K562 (cell line): ENCODE measurements around the gene SLC33A1. TPM values are rescaled to one million over a fixed set of nuclear protein-coding genes. Genes with fewer than 3 reads are reported as not detected.

Experiments used
- ATF7 ChIP-seq: fragments of 450-650 bp; IDR thresholded peaks from 2 replicates; pipeline ENCODE4 v1.7.1; 2014; ENCODE audit warnings: mild to moderate bottlenecking, moderate library complexity
- CREB1 ChIP-seq, 2 experiments: sonication (generic) in 1 of 2; formaldehyde crosslinking in 1 of 2; IDR thresholded peaks; 2 replicates each; pipeline versions ENCODE4 v1.6.1 to v1.8.0; 2012 to 2022; ENCODE audit warnings: inconsistent platforms in 1 of 2, mild to moderate bottlenecking in 1 of 2, missing genetic modification reagents in 1 of 2, moderate library complexity in 1 of 2
- ETV6 ChIP-seq, 3 experiments: fragments of 150-350 bp in 1 of 3; sonication (generic) in 1 of 3; formaldehyde crosslinking in 1 of 3; IDR thresholded peaks; 2 replicates each; pipeline versions ENCODE4 v1.6.1 to v1.8.0; 2014 to 2022; ENCODE audit warnings: borderline replicate concordance in 2 of 3, low read depth in 2 of 3, antibody characterized with exemption in 1 of 3, low read length in 1 of 3, mild to moderate bottlenecking in 1 of 3, missing genetic modification reagents in 1 of 3
- GMEB1 ChIP-seq: fragments of 250-450 bp; sonication (Bioruptor Pico); IDR thresholded peaks from 2 replicates; pipeline ENCODE4 v1.4.0; 2020; ENCODE audit warnings: mild to moderate bottlenecking
- JUNB ChIP-seq: fragments of 450-650 bp; formaldehyde crosslinking; conservative IDR thresholded peaks from 2 replicates; pipeline ENCODE4 v1.4.0; 2020; ENCODE audit warnings: mild to moderate bottlenecking
- NCOR1 ChIP-seq: fragments of 450-650 bp; IDR thresholded peaks from 2 replicates; pipeline ENCODE4 v1.6.1; 2016; ENCODE audit warnings: mild to moderate bottlenecking, moderate library complexity
- NFXL1 ChIP-seq: fragments of 450-650 bp; formaldehyde crosslinking; IDR thresholded peaks from 2 replicates; pipeline ENCODE4 v1.4.0; 2021; ENCODE audit warnings: mild to moderate bottlenecking
- NFYB ChIP-seq: IDR thresholded peaks from 2 replicates; pipeline ENCODE4 v1.6.1; 2011; ENCODE audit warnings: mild to moderate bottlenecking, moderate library complexity; ENCODE audit not compliant: insufficient read length; ENCODE audit errors: extremely low read depth
- NUFIP1 ChIP-seq: fragments of 450-650 bp; IDR thresholded peaks from 2 replicates; pipeline ENCODE4 v1.6.1; 2018; ENCODE audit not compliant: partially characterized antibody
- RB1 ChIP-seq: fragments of 450-650 bp; IDR thresholded peaks from 2 replicates; pipeline ENCODE4 v1.6.1; 2017; ENCODE audit warnings: low read depth, mild to moderate bottlenecking
- RUNX1 ChIP-seq: sonication (generic); IDR thresholded peaks from 2 replicates; pipeline ENCODE4 v1.6.1; 2016; ENCODE audit warnings: antibody characterized with exemption, low read depth
- SP2 ChIP-seq: IDR thresholded peaks from 2 replicates; pipeline ENCODE4 v1.6.1; 2011; ENCODE audit warnings: mild to moderate bottlenecking, low read depth, low read length, moderate library complexity; ENCODE audit not compliant: poor library complexity, severe bottlenecking; ENCODE audit errors: extremely low read depth
- SRSF3 ChIP-seq: fragments of 200-400 bp; formaldehyde crosslinking; IDR thresholded peaks from 2 replicates; pipeline ENCODE4 v1.6.1; 2016; ENCODE audit warnings: mild to moderate bottlenecking, low read length, moderate library complexity; ENCODE audit not compliant: insufficient read depth
- YY1 ChIP-seq, 3 experiments: IDR thresholded peaks; 2 replicates each; pipeline ENCODE4 v1.6.1; 2011; ENCODE audit warnings: low read length in 2 of 3, mild to moderate bottlenecking in 2 of 3, moderate library complexity in 2 of 3, borderline replicate concordance in 1 of 3, control low read depth in 1 of 3, low read depth in 1 of 3; ENCODE audit not compliant: insufficient read depth in 3 of 3, insufficient replicate concordance in 2 of 3, control insufficient read depth in 1 of 3, insufficient read length in 1 of 3; ENCODE audit errors: extremely low read depth in 1 of 3
- ZNF174 ChIP-seq: fragments of 250-450 bp; sonication (Bioruptor Pico); IDR thresholded peaks from 2 replicates; pipeline ENCODE4 v1.4.0; 2020; ENCODE audit warnings: mild to moderate bottlenecking
- ZNF23 ChIP-seq: fragments of 250-450 bp; sonication (Bioruptor Pico); IDR thresholded peaks from 2 replicates; pipeline ENCODE4 v1.4.0; 2020; ENCODE audit warnings: mild to moderate bottlenecking
- ZNF263 ChIP-seq: sonication (generic); formaldehyde crosslinking; IDR thresholded peaks from 2 replicates; pipeline ENCODE4 v1.8.0; 2022; ENCODE audit warnings: mild to moderate bottlenecking, missing genetic modification reagents, borderline replicate concordance
- ZNF384 ChIP-seq: IDR thresholded peaks from 2 replicates; pipeline ENCODE4 v1.6.1; 2012; ENCODE audit warnings: low read depth, low read length, improper control_type of control experiment
- ZNF77 ChIP-seq: fragments of 250-450 bp; sonication (Bioruptor Pico); IDR thresholded peaks from 2 replicates; pipeline ENCODE4 v1.5.0; 2020
- ZNF79 ChIP-seq: fragments of 250-450 bp; sonication (Bioruptor Pico); IDR thresholded peaks from 2 replicates; pipeline ENCODE4 v1.4.0; 2020; ENCODE audit warnings: low read depth, mild to moderate bottlenecking, moderate library complexity
- ZNF830 ChIP-seq: fragments of 250-450 bp; sonication (Bioruptor Pico); IDR thresholded peaks from 2 replicates; pipeline ENCODE4 v1.5.0; 2021; ENCODE audit warnings: mild to moderate bottlenecking
- polyA plus RNA-seq, 8 experiments: library from polyadenylated mRNA; depleted of rRNA in 4 of 8; stranded (reverse) in 5 of 8; unstranded in 3 of 8; fragments of >200 nt; fragmentation: Nextera tagmentation in 2 of 8; fragmentation: Illumina TruSeq in 1 of 8; extraction: Ambion mirVana in 2 of 8; extraction: Trizol in 1 of 8; gene quantifications; 2 replicates each; pipeline versions ENCODE4 v1.2.1 to v1.2.3, GENCODE V29; 2011 to 2014; ENCODE audit warnings: inconsistent platforms in 1 of 8, missing spikeins in 1 of 8
- total RNA-seq, 7 experiments: library from RNA; depleted of rRNA in 6 of 7; stranded (reverse); fragments of >200 nt in 6 of 7; fragmentation: Illumina TruSeq in 2 of 7; extraction: Trizol in 2 of 7; gene quantifications; 2 replicates each; pipeline versions ENCODE4 v1.2.1 to v1.2.3, GENCODE V29; 2011 to 2021; ENCODE audit warnings: low replicate concordance in 1 of 7
- TF ChIP-seq, protein P1 (sequence below): fragments of 450-650 bp; IDR thresholded peaks from 2 replicates; pipeline ENCODE4 v1.6.1; 2016; ENCODE audit warnings: antibody characterized with exemption
- TF ChIP-seq, protein P2 (sequence below): IDR thresholded peaks from 3 replicates; pipeline ENCODE4 v1.6.1; 2011; ENCODE audit warnings: borderline replicate concordance, mild to moderate bottlenecking; ENCODE audit not compliant: insufficient read length, insufficient read depth

The SLC33A1 gene
- total and polyA plus RNA-seq, 9 of the 15 experiments (the other 6 are each of a cell fraction or from before 2014, with no cell fraction given): 6.2 to 26.8 (median 19.6) TPM

DNA sequence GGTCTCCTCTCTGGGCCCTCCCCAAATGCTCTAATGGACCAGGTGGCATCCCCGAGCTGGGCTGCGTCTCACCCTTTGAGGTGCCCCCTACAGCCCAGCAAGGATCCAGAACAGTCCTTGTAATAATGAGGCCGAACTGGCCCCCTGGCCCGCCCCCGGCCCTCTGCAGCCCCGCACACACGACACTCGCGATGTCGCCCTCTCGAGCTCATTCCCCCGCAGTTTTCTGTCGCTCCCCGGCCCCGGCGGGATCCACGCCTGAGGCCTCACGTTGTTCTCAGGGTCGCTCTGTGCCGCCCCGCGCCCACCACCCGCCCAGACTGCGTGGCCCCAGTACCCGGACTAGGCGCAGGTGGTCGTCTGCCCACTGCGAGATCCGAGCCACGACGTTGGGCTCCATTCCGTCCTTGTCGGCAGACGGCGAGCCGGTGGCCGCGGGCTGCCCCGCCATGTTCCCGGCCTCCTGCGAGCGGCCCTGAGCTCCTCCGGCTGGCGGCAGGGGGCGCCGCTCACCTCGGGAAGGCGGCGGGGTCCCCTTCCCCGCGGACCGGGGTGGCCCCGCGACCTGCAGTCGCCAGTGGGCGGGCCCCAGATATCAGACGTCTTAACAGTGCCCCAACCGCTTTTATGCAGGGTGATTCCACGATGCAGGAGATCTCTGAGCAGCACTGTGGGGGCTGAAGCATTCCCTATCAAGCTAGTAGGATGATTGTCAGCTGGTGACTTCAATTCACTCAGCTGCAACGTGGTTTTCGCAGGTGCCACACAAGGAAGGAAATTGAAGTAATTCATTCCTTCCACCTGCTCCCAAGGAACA, 48.2 kb downstream of the SLC33A1 start, which contains the start of gene C3orf33 (continued):
- TF ChIP-seq GMEB1 (CRISPR knock-in tag): peak; percentile 14; the same call in 1 of the 2 replicates
- no peak for TF ChIP-seq NCOR1
- TF ChIP-seq ZNF79: no peak
- TF ChIP-seq NUFIP1: no peak
- TF ChIP-seq CREB1 (IDR thresholded peaks at IDR 0.05): peak; percentile 12; the same call in 1 of the 2 replicates
- 0 out of 2 replicates have a peak, but pooled peaks have one; percentile 13 for TF ChIP-seq CREB1 (CRISPR knock-in tag; IDR thresholded peaks at IDR 0.05)
- TF ChIP-seq ETV6 (IDR thresholded peaks at IDR 0.05; ENCODE audit: borderline replicate concordance in 1 of 2, low read depth in 2 of 2, low read length in 1 of 2): no peak
- no peak for TF ChIP-seq ETV6 (CRISPR knock-in tag; IDR thresholded peaks at IDR 0.05; ENCODE audit: borderline replicate concordance)
- peak; percentile 70 to 95 (median 92) for TF ChIP-seq YY1 (IDR thresholded peaks at IDR 0.05; ENCODE audit: borderline replicate concordance in 1 of 3, control insufficient read depth in 1 of 3, extremely low read depth in 1 of 3, insufficient read depth in 3 of 3, insufficient read length in 1 of 3, insufficient replicate concordance in 2 of 3, low read depth in 1 of 3, low read length in 2 of 3)
- TF ChIP-seq SRSF3: no peak
- TF ChIP-seq, protein P1, sequence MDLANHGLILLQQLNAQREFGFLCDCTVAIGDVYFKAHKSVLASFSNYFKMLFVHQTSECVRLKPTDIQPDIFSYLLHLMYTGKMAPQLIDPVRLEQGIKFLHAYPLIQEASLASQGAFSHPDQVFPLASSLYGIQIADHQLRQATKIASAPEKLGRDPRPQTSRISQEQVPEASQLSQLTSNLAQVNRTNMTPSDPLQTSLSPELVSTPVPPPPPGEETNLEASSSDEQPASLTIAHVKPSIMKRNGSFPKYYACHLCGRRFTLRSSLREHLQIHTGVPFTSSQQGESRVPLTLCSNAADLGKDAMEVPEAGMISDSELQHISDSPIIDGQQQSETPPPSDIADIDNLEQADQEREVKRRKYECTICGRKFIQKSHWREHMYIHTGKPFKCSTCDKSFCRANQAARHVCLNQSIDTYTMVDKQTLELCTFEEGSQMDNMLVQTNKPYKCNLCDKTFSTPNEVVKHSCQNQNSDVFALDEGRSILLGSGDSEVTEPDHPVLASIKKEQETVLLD: peak; percentile 18; the same call in 1 of the 2 replicates
- no peak for TF ChIP-seq ZNF384
- peak; percentile 94 for TF ChIP-seq RB1
- TF ChIP-seq ZNF263 (CRISPR knock-in tag): no peak
- no peak for TF ChIP-seq NFXL1
- TF ChIP-seq SP2: no peak
- TF ChIP-seq ATF7: peak; percentile 53
- no peak for TF ChIP-seq ZNF77
- TF ChIP-seq JUNB: no peak
- TF ChIP-seq ZNF830 (CRISPR knock-in tag): no peak
- TF ChIP-seq ZNF174 (CRISPR knock-in tag): no peak
- TF ChIP-seq RUNX1: no peak
- TF ChIP-seq ZNF23: no peak
- TF ChIP-seq, protein P2, sequence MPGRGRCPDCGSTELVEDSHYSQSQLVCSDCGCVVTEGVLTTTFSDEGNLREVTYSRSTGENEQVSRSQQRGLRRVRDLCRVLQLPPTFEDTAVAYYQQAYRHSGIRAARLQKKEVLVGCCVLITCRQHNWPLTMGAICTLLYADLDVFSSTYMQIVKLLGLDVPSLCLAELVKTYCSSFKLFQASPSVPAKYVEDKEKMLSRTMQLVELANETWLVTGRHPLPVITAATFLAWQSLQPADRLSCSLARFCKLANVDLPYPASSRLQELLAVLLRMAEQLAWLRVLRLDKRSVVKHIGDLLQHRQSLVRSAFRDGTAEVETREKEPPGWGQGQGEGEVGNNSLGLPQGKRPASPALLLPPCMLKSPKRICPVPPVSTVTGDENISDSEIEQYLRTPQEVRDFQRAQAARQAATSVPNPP: no peak
- no peak for TF ChIP-seq NFYB
